HepG2 (cell line): Measurements from ENCODE around the gene PPARA. TPM values are rescaled to one million over a fixed set of nuclear protein-coding genes. Genes with fewer than 3 reads are reported as not detected.

Experiments
- AKNA ChIP-seq: sonication (generic); formaldehyde crosslinking; IDR thresholded peaks from 2 replicates; pipeline ENCODE4 v1.4.0; 2020; ENCODE audit warnings: missing genetic modification reagents, borderline replicate concordance
- ATRX ChIP-seq: sonication (generic); formaldehyde crosslinking; IDR thresholded peaks from 2 replicates; pipeline ENCODE4 v1.4.0; 2020; ENCODE audit warnings: missing genetic modification reagents, borderline replicate concordance
- BRF2 ChIP-seq: sonication (generic); formaldehyde crosslinking; IDR thresholded peaks from 2 replicates; pipeline ENCODE4 v1.8.1; 2022; ENCODE audit warnings: mild to moderate bottlenecking, missing genetic modification reagents
- GRHL1 ChIP-seq: sonication (generic); formaldehyde crosslinking; conservative IDR thresholded peaks from 2 replicates; pipeline ENCODE4 v1.8.0; 2022; ENCODE audit warnings: missing genetic modification reagents
- HMGXB4 ChIP-seq, 2 experiments: sonication (generic) in 1 of 2; formaldehyde crosslinking in 1 of 2; IDR thresholded peaks; 2 replicates each; pipeline versions ENCODE4 v1.4.0 to v1.6.1; 2018 to 2020; ENCODE audit warnings: missing genetic modification reagents in 2 of 2, borderline replicate concordance in 1 of 2, low read depth in 1 of 2, mild to moderate bottlenecking in 1 of 2, missing biosample characterization in 1 of 2
- HOXA9 ChIP-seq: sonication (generic); formaldehyde crosslinking; IDR thresholded peaks from 2 replicates; pipeline ENCODE4 v1.8.1; 2022; ENCODE audit warnings: missing genetic modification reagents, mild to moderate bottlenecking, moderate library complexity, borderline replicate concordance
- KLF12 ChIP-seq: sonication (generic); formaldehyde crosslinking; IDR thresholded peaks from 2 replicates; pipeline ENCODE4 v1.4.0; 2020; ENCODE audit warnings: missing genetic modification reagents, borderline replicate concordance
- SMC3 ChIP-seq: IDR thresholded peaks from 2 replicates; pipeline ENCODE4 v1.6.1; 2011; ENCODE audit warnings: low read length, improper control_type of control experiment
- SOX13 ChIP-seq, 3 experiments: fragments of 450-650 bp in 1 of 3; sonication (generic) in 1 of 3; formaldehyde crosslinking in 1 of 3; IDR thresholded peaks in 2 of 3; conservative IDR thresholded peaks in 1 of 3; 2 replicates each; pipeline versions ENCODE4 v1.5.0 to v1.6.1; 2016 to 2020; ENCODE audit warnings: antibody characterized with exemption in 1 of 3, mild to moderate bottlenecking in 1 of 3, missing compliant biosample characterization in 1 of 3, missing genetic modification reagents in 1 of 3, moderate library complexity in 1 of 3
- TAF1 ChIP-seq: sonication (generic); formaldehyde crosslinking; IDR thresholded peaks from 2 replicates; pipeline ENCODE4 v1.4.0; 2020; ENCODE audit warnings: missing genetic modification reagents
- TAF15 ChIP-seq: fragments of 200-400 bp; formaldehyde crosslinking; IDR thresholded peaks from one replicate; pipeline ENCODE4 v1.6.1; 2018; ENCODE audit warnings: mild to moderate bottlenecking, low read depth, low read length; ENCODE audit not compliant: poor library complexity, severe bottlenecking
- ZFP1 ChIP-seq: IDR thresholded peaks from 2 replicates; pipeline ENCODE4 v1.6.1; 2016
- ZFP36 ChIP-seq: fragments of 150-350 bp; IDR thresholded peaks from 2 replicates; pipeline ENCODE4 v1.6.1; 2018; ENCODE audit warnings: borderline replicate concordance, low read length, low read depth; ENCODE audit not compliant: partially characterized antibody
- ZNF331 ChIP-seq: sonication (generic); formaldehyde crosslinking; IDR thresholded peaks from 2 replicates; pipeline ENCODE4 v1.4.0; 2020; ENCODE audit warnings: missing genetic modification reagents
- ZNF564 ChIP-seq: sonication (generic); formaldehyde crosslinking; IDR thresholded peaks from 2 replicates; pipeline ENCODE4 v1.8.1; 2023; ENCODE audit warnings: mild to moderate bottlenecking, missing genetic modification reagents
- polyA plus RNA-seq, 8 experiments: library from polyadenylated mRNA; depleted of rRNA in 3 of 8; stranded (reverse) in 7 of 8; unstranded in 1 of 8; fragments of >200 nt; fragmentation: Illumina TruSeq in 4 of 8; extraction: Trizol in 4 of 8; gene quantifications; 2 replicates each; pipeline versions ENCODE4 v1.2.1 to v1.2.3, GENCODE V29; 2011 to 2016; ENCODE audit warnings: low read depth in 4 of 8, missing spikeins in 1 of 8, mixed read lengths in 1 of 8; ENCODE audit not compliant: insufficient read depth in 1 of 8
- total RNA-seq, 5 experiments: library from RNA; depleted of rRNA; stranded (reverse); fragments of >200 nt; fragmentation: Illumina TruSeq; extraction: Trizol; gene quantifications; 2 replicates each; pipeline ENCODE4 v1.2.3, GENCODE V29; 2016; ENCODE audit warnings: low read depth in 1 of 5

PPARA gene
- total and polyA plus RNA-seq, 2 of the 13 experiments (the other 11 are each of a cell fraction or from before 2014, with no cell fraction given) = 18.2 to 24.7 TPM

GRCh38 chr22:46139895-46140350 is 10.4 kb upstream of the PPARA start (continued):
- TF ChIP-seq BRF2 (no peak), AKNA (no peak), SMC3 (no peak), HOXA9 (no peak), ZFP36 (no peak), SOX13 (IDR thresholded peaks at IDR 0.05) (no peak), SOX13 (CRISPR knock-in tag; conservative IDR thresholded peaks at IDR 0.05 in 1 of 2, IDR thresholded peaks at IDR 0.05 in 1 of 2) (no peak; a peak in 2 of 4 replicates), GRHL1 (CRISPR knock-in tag) (no peak), TAF1 (CRISPR knock-in tag) (peak; percentile 55; the same call in 1 of the 2 replicates), HMGXB4 (CRISPR knock-in tag; IDR thresholded peaks at IDR 0.05; ENCODE audit: borderline replicate concordance in 1 of 2, low read depth in 1 of 2) (0 out of 4 replicates have a peak, but pooled peaks of 1 of the 2 experiments have one; percentile 42), ZNF564 (CRISPR knock-in tag) (no peak), ZNF331 (CRISPR knock-in tag) (peak; percentile 54; the same call in 1 of the 2 replicates), ZFP1 (CRISPR knock-in tag) (no peak), TAF15 (no peak), KLF12 (CRISPR knock-in tag) (no peak), ATRX (CRISPR knock-in tag) (no peak)
